DND-41 (cell line): ENCODE results near the gene G3BP1.
"Not testable (repeated sequence)": the region's sequence is repeated elsewhere in the genome, so short reads cannot be mapped to it uniquely, and the experiment has no call there.

Source experiments
- EZH2 ChIP-seq: IDR thresholded peaks from 3 replicates; pipeline ENCODE4 v1.6.1; 2012; ENCODE audit warnings: borderline replicate concordance, low read depth, mild to moderate bottlenecking, moderate library complexity, low read length, inconsistent platforms; ENCODE audit not compliant: severe bottlenecking
- TF ChIP-seq, protein P1 (sequence below): IDR thresholded peaks from 2 replicates; pipeline ENCODE4 v1.5.1; 2012; ENCODE audit warnings: borderline replicate concordance, low read length, moderate library complexity, mild to moderate bottlenecking; ENCODE audit not compliant: poor library complexity, severe bottlenecking; ENCODE audit errors: extremely low read depth

DNA sequence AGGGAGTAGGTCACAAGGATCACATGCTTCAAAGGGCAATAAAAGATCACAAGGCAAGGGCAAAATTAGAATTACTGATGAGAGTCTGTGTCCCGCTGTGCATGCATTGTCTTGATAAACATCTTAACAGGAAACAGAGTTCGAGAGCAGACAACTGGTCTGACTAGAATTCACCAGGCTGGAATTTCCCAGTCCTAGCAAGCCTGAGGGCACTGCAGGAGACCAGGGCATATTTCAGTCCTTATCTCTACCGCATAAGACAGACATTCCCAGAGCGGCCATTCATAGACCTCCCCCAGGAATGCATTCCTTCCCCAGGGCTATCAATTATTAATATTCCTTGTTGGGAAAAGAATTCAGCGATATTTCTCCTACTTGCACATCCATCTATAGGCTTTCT is 42.2 kb upstream of the G3BP1 start:
- TF ChIP-seq, protein P1, sequence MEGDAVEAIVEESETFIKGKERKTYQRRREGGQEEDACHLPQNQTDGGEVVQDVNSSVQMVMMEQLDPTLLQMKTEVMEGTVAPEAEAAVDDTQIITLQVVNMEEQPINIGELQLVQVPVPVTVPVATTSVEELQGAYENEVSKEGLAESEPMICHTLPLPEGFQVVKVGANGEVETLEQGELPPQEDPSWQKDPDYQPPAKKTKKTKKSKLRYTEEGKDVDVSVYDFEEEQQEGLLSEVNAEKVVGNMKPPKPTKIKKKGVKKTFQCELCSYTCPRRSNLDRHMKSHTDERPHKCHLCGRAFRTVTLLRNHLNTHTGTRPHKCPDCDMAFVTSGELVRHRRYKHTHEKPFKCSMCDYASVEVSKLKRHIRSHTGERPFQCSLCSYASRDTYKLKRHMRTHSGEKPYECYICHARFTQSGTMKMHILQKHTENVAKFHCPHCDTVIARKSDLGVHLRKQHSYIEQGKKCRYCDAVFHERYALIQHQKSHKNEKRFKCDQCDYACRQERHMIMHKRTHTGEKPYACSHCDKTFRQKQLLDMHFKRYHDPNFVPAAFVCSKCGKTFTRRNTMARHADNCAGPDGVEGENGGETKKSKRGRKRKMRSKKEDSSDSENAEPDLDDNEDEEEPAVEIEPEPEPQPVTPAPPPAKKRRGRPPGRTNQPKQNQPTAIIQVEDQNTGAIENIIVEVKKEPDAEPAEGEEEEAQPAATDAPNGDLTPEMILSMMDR: not testable (repeated sequence)
- not testable (repeated sequence) for TF ChIP-seq EZH2
